Measurements from ENCODE around the gene CD1C.

DNA sequence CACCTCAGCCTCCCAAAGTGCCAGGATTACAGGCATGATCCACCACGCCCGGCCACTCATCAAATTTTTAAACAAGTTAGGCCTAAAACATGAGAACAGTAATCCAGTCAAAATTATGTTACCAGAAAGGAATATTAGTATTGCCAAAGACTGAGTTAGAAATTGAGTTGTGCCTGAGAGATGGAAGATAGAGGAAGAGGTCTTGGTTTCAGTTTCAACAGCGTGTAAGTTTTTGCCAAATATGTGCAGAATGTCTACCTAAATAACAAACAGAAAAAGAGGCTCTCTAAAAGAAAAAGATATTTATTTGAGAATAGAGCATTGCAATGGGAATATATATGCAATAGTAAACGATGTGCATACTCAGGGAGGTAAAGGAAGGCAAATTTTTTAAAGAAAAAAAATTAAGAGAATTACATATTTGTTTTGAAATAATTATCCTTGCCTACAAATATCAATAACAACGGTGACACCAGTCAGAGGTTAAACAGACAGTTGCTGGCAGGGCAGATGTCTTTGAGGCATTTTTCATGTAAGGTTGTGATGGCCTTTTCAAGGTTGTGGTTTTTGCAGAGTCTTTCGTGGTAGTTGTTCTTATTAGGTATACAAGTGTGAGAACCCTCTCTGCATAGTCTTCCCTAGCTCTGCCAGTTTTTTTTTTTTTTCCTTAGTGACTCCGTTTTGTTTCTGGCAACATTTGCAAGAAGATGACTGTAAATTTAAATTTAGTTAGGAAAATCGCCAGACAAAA is 43.9 kb downstream of the CD1C start:
- TF ChIP-seq, protein P1, sequence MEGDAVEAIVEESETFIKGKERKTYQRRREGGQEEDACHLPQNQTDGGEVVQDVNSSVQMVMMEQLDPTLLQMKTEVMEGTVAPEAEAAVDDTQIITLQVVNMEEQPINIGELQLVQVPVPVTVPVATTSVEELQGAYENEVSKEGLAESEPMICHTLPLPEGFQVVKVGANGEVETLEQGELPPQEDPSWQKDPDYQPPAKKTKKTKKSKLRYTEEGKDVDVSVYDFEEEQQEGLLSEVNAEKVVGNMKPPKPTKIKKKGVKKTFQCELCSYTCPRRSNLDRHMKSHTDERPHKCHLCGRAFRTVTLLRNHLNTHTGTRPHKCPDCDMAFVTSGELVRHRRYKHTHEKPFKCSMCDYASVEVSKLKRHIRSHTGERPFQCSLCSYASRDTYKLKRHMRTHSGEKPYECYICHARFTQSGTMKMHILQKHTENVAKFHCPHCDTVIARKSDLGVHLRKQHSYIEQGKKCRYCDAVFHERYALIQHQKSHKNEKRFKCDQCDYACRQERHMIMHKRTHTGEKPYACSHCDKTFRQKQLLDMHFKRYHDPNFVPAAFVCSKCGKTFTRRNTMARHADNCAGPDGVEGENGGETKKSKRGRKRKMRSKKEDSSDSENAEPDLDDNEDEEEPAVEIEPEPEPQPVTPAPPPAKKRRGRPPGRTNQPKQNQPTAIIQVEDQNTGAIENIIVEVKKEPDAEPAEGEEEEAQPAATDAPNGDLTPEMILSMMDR (IDR thresholded peaks at IDR 0.05) = no peak
- TF ChIP-seq EP300 (IDR thresholded peaks at IDR 0.05) (no peak), POLR2A (IDR thresholded peaks at IDR 0.05) (no peak)
